Common myeloid progenitor, CD34-positive (primary cell): Measurements from ENCODE around the gene KRTAP5-2.
A peak's percentile ranks its signal among the peaks of the same experiment; 100 is the strongest.

ENCODE experiments used
- CTCF ChIA-PET: fragments of 350-600 bp; sonication (Branson Sonifier 250); formaldehyde crosslinking; loops from one replicate; lab custom pipeline; 2021; ENCODE audit warnings: antibody characterized with exemption; lab: Charles Lee
- POLR2A ChIA-PET: fragments of 350-600 bp; sonication (Branson Sonifier 250); formaldehyde crosslinking; loops from one replicate; lab custom pipeline; 2021; ENCODE audit warnings: antibody characterized with exemption; lab: Charles Lee
- DNase-seq, 3 donors: peaks; one replicate each; pipeline versions ENCODE4 v3.0.0 to v3.0.0-alpha.2; 2013
- H3K27ac ChIP-seq, 2 experiments: 1 replicate in 1 of 2; 2 replicates in 1 of 2; pipeline ENCODE4 v1.7.0; 2013; ENCODE audit warnings: inconsistent platforms in 2 of 2, low read length in 2 of 2, mild to moderate bottlenecking in 2 of 2, low read depth in 1 of 2, moderate library complexity in 1 of 2; ENCODE audit not compliant: severe bottlenecking in 2 of 2, insufficient read depth in 1 of 2, poor library complexity in 1 of 2
- H3K27me3 ChIP-seq, 5 experiments: replicated peaks in 2 of 5; 1 replicate in 3 of 5; 2 replicates in 2 of 5; pipeline versions ENCODE4 v1.6.1 to v1.7.0; 2013; ENCODE audit warnings: low read length in 4 of 5, mild to moderate bottlenecking in 2 of 5, moderate library complexity in 2 of 5, inconsistent platforms in 1 of 5; ENCODE audit not compliant: insufficient read depth in 5 of 5, control insufficient read depth in 4 of 5
- H3K36me3 ChIP-seq, 4 experiments: 1 replicate in 2 of 4; 2 replicates in 2 of 4; pipeline versions ENCODE4 v1.6.1 to v1.7.0; 2013; ENCODE audit warnings: low read length in 3 of 4, control low read depth in 1 of 4, mild to moderate bottlenecking in 1 of 4; ENCODE audit not compliant: control insufficient read depth in 4 of 4, insufficient read depth in 4 of 4
- H3K4me1 ChIP-seq, 4 experiments: 1 replicate in 3 of 4; 2 replicates in 1 of 4; pipeline versions ENCODE4 v1.6.1 to v1.7.1; 2013; ENCODE audit warnings: low read length in 3 of 4, mild to moderate bottlenecking in 3 of 4, control low read depth in 1 of 4, inconsistent platforms in 1 of 4, moderate library complexity in 1 of 4; ENCODE audit not compliant: control insufficient read depth in 4 of 4, insufficient read depth in 4 of 4; ENCODE audit errors: control extremely low read depth in 1 of 4
- H3K4me3 ChIP-seq, 7 experiments: 1 replicate in 4 of 7; 2 replicates in 3 of 7; pipeline versions ENCODE4 v1.5.1 to v1.7.0; 2013; ENCODE audit warnings: mild to moderate bottlenecking in 7 of 7, low read length in 6 of 7, moderate library complexity in 6 of 7, inconsistent platforms in 2 of 7, low read depth in 2 of 7, control low read depth in 1 of 7; ENCODE audit not compliant: insufficient read depth in 4 of 7, control insufficient read depth in 1 of 7; ENCODE audit errors: extremely low read depth in 1 of 7
- H3K9me3 ChIP-seq, 5 experiments: 1 replicate in 4 of 5; 2 replicates in 1 of 5; pipeline versions ENCODE4 v1.6.1 to v1.7.1; 2013; ENCODE audit warnings: low read length in 4 of 5, mild to moderate bottlenecking in 2 of 5, inconsistent platforms in 1 of 5, low read depth in 1 of 5, moderate library complexity in 1 of 5; ENCODE audit not compliant: control insufficient read depth in 4 of 5, insufficient read depth in 2 of 5; ENCODE audit errors: control extremely low read depth in 1 of 5
- whole genome bisulfite sequencing: methylation state at CpG from one replicate; pipeline ENCODE4 v1.1.5; 2013; ENCODE audit not compliant: insufficient coverage; 5-methylcytosine and 5-hydroxymethylcytosine counted together

Gene KRTAP5-2

GRCh38 chr11:1565904-1566247, 32.2 kb downstream of the KRTAP5-2 start:
- H3K4me3 ChIP-seq: no peak overlapping the region
- 71% methylated on average over 2 of the region's 5 CpGs for WGBS
- ChIA-PET POLR2A (interaction anchor here (0.6 to 0.7 kb wide), 2 partner anchors 11 to 23 kb away, joined by 3 read pairs; no protein-coding TSS in a partner anchor), CTCF (interaction anchor here (0.6 to 2.6 kb wide), 5 partner anchors 9 to 402 kb away, joined by 3 to 20 read pairs (median 4); no protein-coding TSS in a partner anchor)
- H3K36me3 ChIP-seq: no peaks in the 10 kb centered on the region
- DNase-seq: no peak
- H3K27ac ChIP-seq: no peak overlapping the region
- H3K9me3 ChIP-seq: no peaks in the 10 kb centered on the region
- peaks cover 0 to 92% (median 23%) of the 10 kb centered on the region in 5 experiments for H3K27me3 ChIP-seq
- H3K4me1 ChIP-seq: peaks cover 0 to 3% (median 1%) of the 10 kb centered on the region in 4 experiments

DNA sequence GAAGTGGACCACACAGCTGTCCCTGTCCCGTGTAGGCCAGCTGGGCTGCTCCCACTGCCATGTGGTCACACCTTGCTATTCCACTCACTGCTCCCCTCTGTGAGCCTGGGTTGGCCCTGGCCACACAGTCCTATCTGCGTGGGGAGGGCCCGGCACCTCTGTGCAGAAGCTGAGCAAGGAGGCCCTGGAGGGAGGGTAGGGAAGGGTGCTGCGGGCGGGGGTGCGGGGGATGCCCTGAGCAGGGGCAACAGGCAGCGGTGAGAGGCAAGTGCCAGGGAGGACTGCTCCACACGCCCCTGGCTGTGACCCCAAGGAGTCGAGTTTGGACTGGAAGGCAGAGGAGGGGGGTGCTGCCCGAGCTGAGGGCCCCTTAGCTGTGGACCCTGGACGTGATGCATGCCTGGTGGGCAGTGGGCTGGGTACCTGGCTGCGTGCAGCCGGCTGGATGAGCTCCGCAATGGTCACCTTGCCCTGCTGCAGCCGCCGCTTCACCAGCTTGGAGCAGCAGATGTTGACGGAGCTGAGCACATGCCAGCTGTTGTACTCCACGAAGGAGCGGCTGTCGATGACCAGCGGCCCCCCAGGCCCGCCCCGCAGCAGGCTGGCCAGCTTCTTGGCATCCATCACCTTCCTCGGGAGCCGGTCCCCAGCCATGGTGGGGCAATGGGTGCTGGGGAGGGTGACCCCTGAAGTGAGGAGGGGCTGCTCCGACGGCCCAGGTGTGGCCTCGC, 32.8 kb downstream of the KRTAP5-2 start:
- ChIA-PET CTCF (interaction anchor here (1.2 to 2.6 kb wide), 4 partner anchors 9 to 12 kb away, joined by 4 to 20 read pairs (median 6); no protein-coding TSS in a partner anchor), POLR2A (interaction anchor here (0.6 kb wide), 1 partner anchor 10 kb away, joined by 3 read pairs; no protein-coding TSS in a partner anchor)
- WGBS: 84% methylated on average over 25 of the region's 28 CpGs

DNA sequence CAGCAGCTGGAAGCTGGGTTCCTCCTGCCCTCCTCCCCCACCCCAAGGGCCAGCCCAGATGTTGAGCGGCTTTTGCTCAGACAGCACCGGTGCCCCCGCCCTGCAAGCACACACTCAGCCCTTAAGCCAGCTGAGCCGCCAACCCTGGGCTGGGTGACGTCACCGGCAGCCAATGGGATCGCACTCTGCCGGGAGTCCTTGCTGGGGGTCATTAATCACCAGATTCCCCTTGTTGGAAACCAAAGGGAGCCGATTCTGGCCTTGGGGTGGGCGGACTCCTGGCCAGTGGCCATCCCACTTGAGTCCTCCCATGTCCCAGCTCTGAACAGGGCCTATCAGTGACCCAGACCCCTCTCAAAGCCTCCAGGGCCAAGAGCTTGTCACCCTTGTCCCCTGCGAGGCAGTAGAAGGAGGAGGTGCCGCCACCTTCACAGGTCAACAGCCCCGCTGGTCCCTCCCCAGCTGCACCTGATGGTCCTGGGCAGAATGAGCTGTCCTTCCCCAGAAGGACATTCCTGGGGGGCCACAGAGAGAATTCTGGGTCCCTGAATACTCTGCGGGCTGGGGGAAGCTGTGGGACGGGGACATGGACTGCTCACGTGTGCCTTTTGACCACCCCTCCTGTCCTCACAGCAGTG, 33.4 kb downstream of the KRTAP5-2 start:
- H3K4me3 ChIP-seq: no peak overlapping the region
- peak; percentile 35 to 73 (median 61) for DNase-seq
- POLR2A ChIA-PET: interaction anchor here (1.7 kb wide), 1 partner anchor 10 kb away, joined by 6 read pairs; no protein-coding TSS in a partner anchor
- peaks cover 0 to 92% (median 15%) of the 10 kb centered on the region in 5 experiments for H3K27me3 ChIP-seq
- H3K27ac ChIP-seq: no peak overlapping the region
- CTCF ChIA-PET: interaction anchor here (1.7 to 2.6 kb wide), 2 partner anchors 10 to 12 kb away, joined by 7 to 20 read pairs; no protein-coding TSS in a partner anchor
- 22% methylated on average over 13 of the region's 16 CpGs for WGBS
- no peaks in the 10 kb centered on the region for H3K9me3 ChIP-seq
- H3K36me3 ChIP-seq: no peaks in the 10 kb centered on the region
- no peaks in the 10 kb centered on the region for H3K4me1 ChIP-seq

More for the DNA sequence above, 32.8 kb downstream of the KRTAP5-2 start:
- Histone ChIP-seq H3K36me3 (no peaks in the 10 kb centered on the region), H3K27ac (no peak overlapping the region), H3K27me3 (peaks cover 0 to 92% (median 19%) of the 10 kb centered on the region in 5 experiments), H3K4me3 (no peak overlapping the region), H3K4me1 (no peaks in the 10 kb centered on the region), H3K9me3 (no peaks in the 10 kb centered on the region)
- no peak for DNase-seq

- Histone ChIP-seq H3K27ac (no peak overlapping the region), H3K36me3 (no peaks in the 10 kb centered on the region), H3K4me3 (no peak overlapping the region), H3K4me1 (no peaks in the 10 kb centered on the region), H3K9me3 (no peaks in the 10 kb centered on the region), H3K27me3 (peaks cover 0 to 92% (median 13%) of the 10 kb centered on the region in 5 experiments)
- ChIA-PET CTCF (interaction anchor here (1.7 to 2.6 kb wide), 2 partner anchors 10 to 11 kb away, joined by 7 to 20 read pairs; no protein-coding TSS in a partner anchor), POLR2A (interaction anchor here (0.8 to 1.7 kb wide), 2 partner anchors 9 to 11 kb away, joined by 3 to 6 read pairs; no protein-coding TSS in a partner anchor)
- no peak for DNase-seq
- 76% methylated on average over 24 of the region's 29 CpGs for WGBS
These were observed 34.2 kb downstream of the KRTAP5-2 start for GRCh38 chr11:1563697-1564534.

GRCh38 chr11:1563149-1563638, 34.9 kb downstream of the KRTAP5-2 start:
- Histone ChIP-seq H3K4me1 (no peaks in the 10 kb centered on the region), H3K27me3 (peaks cover 0 to 92% (median 13%) of the 10 kb centered on the region in 5 experiments), H3K27ac (no peak overlapping the region), H3K4me3 (no peak overlapping the region), H3K9me3 (no peaks in the 10 kb centered on the region), H3K36me3 (no peaks in the 10 kb centered on the region)
- ChIA-PET POLR2A (interaction anchor here (0.8 to 1.7 kb wide), 2 partner anchors 8 to 11 kb away, joined by 3 to 6 read pairs; no protein-coding TSS in a partner anchor), CTCF (interaction anchor here (1.5 kb wide), 1 partner anchor 15 kb away, joined by 3 read pairs; no protein-coding TSS in a partner anchor)
- DNase-seq: no peak
- WGBS: 70% methylated on average over 5 of the region's 12 CpGs

DNA sequence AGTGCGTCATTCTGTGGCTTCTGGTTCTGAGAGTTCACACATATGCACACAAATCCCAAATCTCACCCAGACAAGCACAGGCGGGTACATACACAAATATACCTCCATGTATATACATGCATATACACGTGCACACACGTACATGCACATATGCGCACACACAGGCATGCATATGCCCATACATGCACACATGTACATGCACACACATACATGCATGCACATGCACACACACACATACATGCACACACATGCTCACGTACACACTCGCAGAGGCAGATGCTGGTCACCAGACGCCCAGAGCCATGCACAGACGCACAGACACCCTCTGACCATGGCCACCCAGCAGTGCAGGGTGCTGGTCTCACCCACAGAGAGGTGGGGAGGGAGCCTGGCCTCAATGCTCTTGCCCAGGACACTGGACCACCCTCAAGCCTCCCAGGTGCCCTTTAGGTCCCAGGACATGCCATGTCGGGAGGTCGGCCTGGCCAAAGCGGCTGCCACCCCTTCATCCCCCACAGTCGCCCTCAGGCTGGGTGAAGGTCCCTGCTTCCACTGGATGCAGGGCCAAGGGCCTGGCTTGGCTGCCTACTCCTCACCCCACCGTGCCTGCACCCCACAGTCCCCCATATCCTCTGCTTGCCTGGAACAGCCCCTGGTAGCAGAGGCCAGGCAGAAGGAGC, 35.5 kb downstream of the KRTAP5-2 start:
- WGBS: 98% methylated on average over 13 of the region's 14 CpGs
- H3K27me3 ChIP-seq: peaks cover 0 to 91% (median 16%) of the 10 kb centered on the region in 5 experiments
- no peaks in the 10 kb centered on the region for H3K36me3 ChIP-seq

More for the DNA sequence above, 35.5 kb downstream of the KRTAP5-2 start:
- no peak overlapping the region for H3K4me3 ChIP-seq
- ChIA-PET CTCF (interaction anchor here (1.5 kb wide), 1 partner anchor 14 kb away, joined by 3 read pairs; no protein-coding TSS in a partner anchor), POLR2A (no interaction called here)
- DNase-seq: no peak
- H3K27ac ChIP-seq: no peak overlapping the region
- H3K9me3 ChIP-seq: no peaks in the 10 kb centered on the region
- no peaks in the 10 kb centered on the region for H3K4me1 ChIP-seq
